Central memory CD4-positive, alpha-beta T cell (primary cell): ENCODE measurements around the gene FAM43A.
A peak's percentile ranks its signal among the peaks of the same experiment; 100 is the strongest.

Source experiments
- DNase-seq: peaks from one replicate; pipeline ENCODE4 v3.0.0; 2022

FAM43A gene

GRCh38 chr3:194676471-194676870, 9.2 kb upstream of the FAM43A start:
- DNase-seq, result no peak

- DNase-seq, result no peak
Observed at GRCh38 chr3:194680888-194681615, 4.6 kb upstream of the FAM43A start.

- no peak for DNase-seq
Observed at GRCh38 chr3:194682189-194682693, 3.4 kb upstream of the FAM43A start.

GRCh38 chr3:194682694-194683310, 2.9 kb upstream of the FAM43A start:
- peak; percentile 66 for DNase-seq

GRCh38 chr3:194683380-194683779, 2.3 kb upstream of the FAM43A start:
- no peak for DNase-seq

GRCh38 chr3:194685065-194685717, 492 bp upstream of the FAM43A start:
- DNase-seq, result peak; percentile 6

- DNase-seq, result peak; percentile 3
Observed at GRCh38 chr3:194686414-194686815, 732 bp downstream of the FAM43A start.

- DNase-seq, result peak; percentile 15
Observed at GRCh38 chr3:194686816-194687637, 1.3 kb downstream of the FAM43A start.

GRCh38 chr3:194687638-194688199, 2.0 kb downstream of the FAM43A start:
- peak; percentile 54 for DNase-seq

GRCh38 chr3:194688200-194688740, 2.6 kb downstream of the FAM43A start:
- DNase-seq, result peak; percentile 6

- DNase-seq, result no peak
Observed at GRCh38 chr3:194688946-194689345, 3.3 kb downstream of the FAM43A start.

- no peak for DNase-seq
Observed at GRCh38 chr3:194689493-194689944, 3.8 kb downstream of the FAM43A start.

- no peak for DNase-seq
Observed at GRCh38 chr3:194690501-194691372, 5.1 kb downstream of the FAM43A start.

- DNase-seq, result no peak
Observed at GRCh38 chr3:194691481-194692283, 6.0 kb downstream of the FAM43A start.

GRCh38 chr3:194696702-194697101, 11.0 kb downstream of the FAM43A start:
- DNase-seq, result no peak

- DNase-seq, result no peak
Observed at GRCh38 chr3:194702545-194702944, 16.9 kb downstream of the FAM43A start.

- no peak for DNase-seq
Observed at GRCh38 chr3:194705227-194705626, 19.5 kb downstream of the FAM43A start.

- no peak for DNase-seq
Observed at GRCh38 chr3:194705761-194706160, 20.1 kb downstream of the FAM43A start.

GRCh38 chr3:194707147-194707540, 21.5 kb downstream of the FAM43A start:
- DNase-seq, result no peak

GRCh38 chr3:194711286-194711685, 25.6 kb downstream of the FAM43A start:
- DNase-seq, result no peak
